IMR-90 (cell line): Measurements from ENCODE around the gene JMJD1C. TPM values are rescaled to one million over a fixed set of nuclear protein-coding genes. Genes with fewer than 3 reads are reported as not detected.

Experiments used
- ATAC-seq: fragments of 200-7000 bp; cut with Tn5 transposase; 2 replicates; pipeline ENCODE4 v1.9.1; 2020; ENCODE audit warnings: low read depth, mild to moderate bottlenecking, moderate library complexity
- BruUV-seq: library from RNA; stranded (reverse); fragments of 400-500 nt; replicated peaks from 2 replicates; lab custom pipeline; 2021; lab: Mats Ljungman, UMichigan
- CTCF ChIA-PET: fragments of 300-600 bp; formaldehyde crosslinking; extraction: SDS; loops from one replicate; lab custom pipeline; 2021; ENCODE audit warnings: antibody characterized with exemption; lab: Yijun Ruan, JAX
- POLR2A ChIA-PET: fragments of 300-600 bp; sonication (Branson Sonifier 250); formaldehyde crosslinking; loops from one replicate; lab custom pipeline; 2022; ENCODE audit warnings: antibody characterized with exemption; ENCODE audit not compliant: unreplicated experiment; lab: Charles Lee
- DNase-seq: peaks from one replicate; pipeline ENCODE4 v3.0.0; 2013
- H2AFZ ChIP-seq: replicated peaks from 2 replicates; pipeline ENCODE3; 2013; ENCODE audit warnings: low read length, mild to moderate bottlenecking; ENCODE audit not compliant: poor library complexity
- H2AK5ac ChIP-seq: 2 replicates; pipeline ENCODE4 v1.6.1; 2013; ENCODE audit warnings: low read depth, low read length, inconsistent platforms
- H2AK9ac ChIP-seq: replicated peaks from 2 replicates; pipeline ENCODE3; 2013; ENCODE audit warnings: mild to moderate bottlenecking, low read depth, low read length, moderate library complexity; ENCODE audit not compliant: poor library complexity
- H2BK120ac ChIP-seq: 2 replicates; pipeline ENCODE4 v1.6.1; 2013; ENCODE audit warnings: low read depth, low read length, inconsistent platforms
- H2BK15ac ChIP-seq: 3 replicates; pipeline ENCODE4 v1.6.1; 2013; ENCODE audit warnings: low read depth, low read length, inconsistent platforms
- H2BK20ac ChIP-seq: 2 replicates; pipeline ENCODE4 v1.6.1; 2013; ENCODE audit warnings: low read depth, mild to moderate bottlenecking, inconsistent platforms, low read length, moderate library complexity
- H2BK5ac ChIP-seq: 2 replicates; pipeline ENCODE4 v1.6.1; 2013; ENCODE audit warnings: mild to moderate bottlenecking, low read depth, low read length, inconsistent platforms; ENCODE audit not compliant: poor library complexity, severe bottlenecking
- H3K14ac ChIP-seq: replicated peaks from 2 replicates; pipeline ENCODE4 v1.6.1; 2013; ENCODE audit warnings: low read depth, low read length, inconsistent platforms
- H3K18ac ChIP-seq: 2 replicates; pipeline ENCODE4 v1.6.1; 2013; ENCODE audit warnings: low read depth, low read length, control low read depth
- H3K23ac ChIP-seq: 2 replicates; pipeline ENCODE4 v1.6.1; 2013; ENCODE audit warnings: low read depth, low read length, inconsistent platforms
- H3K27ac ChIP-seq: 2 replicates; pipeline ENCODE4 v1.5.1; 2013; ENCODE audit warnings: mild to moderate bottlenecking, control low read depth, low read length; ENCODE audit not compliant: insufficient read depth
- H3K27me3 ChIP-seq: 2 replicates; pipeline ENCODE4 v1.6.1; 2013; ENCODE audit warnings: low read length; ENCODE audit not compliant: control insufficient read depth, insufficient read depth
- H3K36me3 ChIP-seq: 2 replicates; pipeline ENCODE4 v1.6.1; 2013; ENCODE audit warnings: low read length, mixed read lengths; ENCODE audit not compliant: control insufficient read depth, insufficient read depth
- H3K4ac ChIP-seq: 2 replicates; pipeline ENCODE4 v1.6.1; 2013; ENCODE audit warnings: low read depth, low read length, inconsistent platforms
- H3K4me1 ChIP-seq: 2 replicates; pipeline ENCODE4 v1.6.1; 2013; ENCODE audit warnings: low read length, mixed read lengths; ENCODE audit not compliant: control insufficient read depth, insufficient read depth
- H3K4me2 ChIP-seq: 2 replicates; pipeline ENCODE4 v1.6.1; 2013; ENCODE audit warnings: low read depth, mild to moderate bottlenecking, control low read depth, low read length, moderate library complexity
- H3K4me3 ChIP-seq: 2 replicates; pipeline ENCODE4 v1.5.1; 2013; ENCODE audit warnings: low read depth, mild to moderate bottlenecking, control low read depth, low read length, moderate library complexity; ENCODE audit not compliant: insufficient read depth
- H3K56ac ChIP-seq: 2 replicates; pipeline ENCODE4 v1.6.1; 2013; ENCODE audit warnings: low read length, inconsistent platforms; ENCODE audit not compliant: insufficient read depth; ENCODE audit errors: extremely low read depth
- H3K79me1 ChIP-seq, 2 experiments: 2 replicates each; pipeline ENCODE4 v1.6.1; 2013; ENCODE audit warnings: low read length in 2 of 2, inconsistent platforms in 1 of 2, low read depth in 1 of 2
- H3K9ac ChIP-seq: 2 replicates; pipeline ENCODE4 v1.6.1; 2013; ENCODE audit warnings: low read depth, low read length, control low read depth
- H3K9me1 ChIP-seq: 2 replicates; pipeline ENCODE4 v1.6.1; 2013; ENCODE audit warnings: low read length, inconsistent platforms; ENCODE audit not compliant: insufficient read depth
- H3K9me3 ChIP-seq: 2 replicates; pipeline ENCODE4 v1.6.1; 2013; ENCODE audit warnings: low read length; ENCODE audit not compliant: control insufficient read depth, insufficient read depth
- H4K20me1 ChIP-seq: 2 replicates; pipeline ENCODE4 v1.6.1; 2013; ENCODE audit warnings: low read length, inconsistent platforms; ENCODE audit not compliant: insufficient read depth
- H4K5ac ChIP-seq: 2 replicates; pipeline ENCODE4 v1.6.1; 2013; ENCODE audit warnings: mild to moderate bottlenecking, low read depth, low read length, control low read depth
- H4K8ac ChIP-seq, 2 experiments: 2 replicates each; pipeline ENCODE4 v1.6.1; 2013; ENCODE audit warnings: low read depth in 2 of 2, low read length in 2 of 2, control low read depth in 1 of 2, inconsistent platforms in 1 of 2
- H4K91ac ChIP-seq: 2 replicates; pipeline ENCODE4 v1.6.1; 2013; ENCODE audit warnings: low read depth, low read length, inconsistent platforms; ENCODE audit not compliant: insufficient read depth
- CTCF ChIP-seq: conservative IDR thresholded peaks from 2 replicates; pipeline ENCODE4 v1.5.1; 2012; ENCODE audit warnings: mild to moderate bottlenecking, low read depth, low read length, improper control_type of control experiment
- MAFK ChIP-seq: IDR thresholded peaks from 2 replicates; pipeline ENCODE4 v1.6.1; 2012; ENCODE audit warnings: low read depth, low read length, improper control_type of control experiment
- MXI1 ChIP-seq: IDR thresholded peaks from 2 replicates; pipeline ENCODE4 v1.6.1; 2012; ENCODE audit warnings: low read depth, mild to moderate bottlenecking, low read length, moderate library complexity, borderline replicate concordance
- WGBS, 2 experiments: methylation state at CpG; one replicate each; pipeline versions ENCODE4 v1.1.5 to v1.1.7; 2013; ENCODE audit warnings: missing lambda C conversion rate in 2 of 2; ENCODE audit not compliant: insufficient read length in 1 of 2; ENCODE audit errors: extremely low coverage in 2 of 2; 5-methylcytosine and 5-hydroxymethylcytosine counted together
- dilution Hi-C: fragments of 300-500 bp; cut with HindIII; formaldehyde crosslinking; loops from one replicate; pipeline ENCODE4 v1.14.3; 2018; ENCODE audit warnings: low sequenced_read_pairs; ENCODE audit not compliant: unreplicated experiment
- in situ Hi-C: fragments of 300-500 bp; cut with MboI; formaldehyde crosslinking; loops from 3 replicates; pipeline ENCODE4 v1.14.3; 2019; ENCODE audit warnings: low sequenced_read_pairs, inconsistent platforms, mixed read lengths
- intact Hi-C: fragments of 100-400 bp; cut with micrococcal nuclease; formaldehyde crosslinking; loops from 2 replicates; pipeline ENCODE4 v1.10.0; 2022
- polyA plus RNA-seq, 3 experiments: library from polyadenylated mRNA; depleted of rRNA; stranded (reverse); fragments of >200 nt; gene quantifications; 2 replicates each; pipeline ENCODE4 v1.2.3, GENCODE V29; 2012; ENCODE audit warnings: low replicate concordance in 1 of 3
- total RNA-seq: library from RNA; depleted of rRNA; stranded (reverse); fragments of >200 nt; gene quantifications from 2 replicates; pipeline ENCODE4 v1.2.3, GENCODE V29; 2012

Gene JMJD1C
- total and polyA plus RNA-seq, 2 of the 4 experiments (the other 2 are of a cell fraction): 15.6 to 96.8 TPM

DNA sequence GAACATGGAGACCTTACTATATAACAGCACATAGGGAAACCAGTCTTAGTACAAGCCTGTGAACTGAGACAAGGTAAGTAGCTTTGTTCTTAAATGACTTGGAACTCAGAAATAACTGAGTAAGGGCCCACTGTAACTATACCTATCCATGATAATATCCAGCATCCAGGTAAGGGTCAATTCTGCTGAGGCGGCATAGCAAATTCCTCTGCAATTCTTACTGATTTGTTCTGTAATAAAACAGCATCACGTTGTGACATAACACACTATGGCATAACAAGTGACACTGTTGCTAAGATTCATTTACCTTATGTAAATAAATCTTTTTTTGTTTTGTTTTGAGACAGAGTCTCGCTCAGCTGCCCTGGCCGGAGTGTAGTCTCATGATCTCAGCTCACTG lies 97.4 kb downstream of the JMJD1C start:
- Histone ChIP-seq H3K4me3 (no peak overlapping the region), H4K8ac (no peak overlapping the region), H3K4me2 (no peak overlapping the region), H3K27me3 (no peaks in the 10 kb centered on the region), H2BK15ac (no peak overlapping the region), H3K23ac (no peak overlapping the region), H2AK9ac (no peak overlapping the region), H2AFZ (no peak overlapping the region), H3K18ac (no peak overlapping the region), H3K4ac (no peak overlapping the region), H3K9ac (no peak overlapping the region), H3K9me1 (no peaks in the 10 kb centered on the region), H2BK120ac (no peak overlapping the region), H3K14ac (no peak overlapping the region), H4K91ac (no peak overlapping the region), H3K79me1 (peaks cover 48 to 69% of the 10 kb centered on the region in 2 experiments), H4K20me1 (no peaks in the 10 kb centered on the region; the same call in 1 of the 2 replicates), H4K5ac (no peak overlapping the region), H3K56ac (no peak overlapping the region), H3K9me3 (no peaks in the 10 kb centered on the region), H3K27ac (no peak overlapping the region), H3K4me1 (no peaks in the 10 kb centered on the region), H3K36me3 (no peaks in the 10 kb centered on the region), H2BK5ac (no peak overlapping the region), H2AK5ac (no peak overlapping the region), H2BK20ac (no peak overlapping the region)
- ATAC-seq: no peak
- POLR2A ChIA-PET: no interaction called here
- BruUV-seq: no TSS peak
- in situ Hi-C loops (no loop called here), intact Hi-C loops (loop anchor here (2.0 kb wide), 1 partner anchor 14 kb away; no protein-coding TSS in a partner anchor), dilution Hi-C loops (no loop called here)
- WGBS, 2 experiments: no CpG with 5 or more reads among the region's 4 CpGs
- DNase-seq: no peak
- CTCF ChIA-PET: no interaction called here
- TF ChIP-seq MAFK (peak; percentile 43; the same call in 1 of the 2 replicates), CTCF (no peak), MXI1 (no peak)
